Gastrocnemius medialis (tissue), 4 donors: ENCODE measurements around the gene CRHR1.

ENCODE experiments used
- POLR2A ChIP-seq, 2 donors: fragments of 450-650 bp; IDR thresholded peaks; one replicate each; pipeline ENCODE4 v1.6.1; 2017; ENCODE audit warnings: antibody characterized with exemption in 2 of 2, mild to moderate bottlenecking in 2 of 2, moderate library complexity in 2 of 2
- TF ChIP-seq, protein P1 (sequence below), 5 experiments: fragments of 450-650 bp in 3 of 5; fragments of 200-600 bp in 2 of 5; sonication (generic) in 2 of 5; IDR thresholded peaks in 4 of 5; conservative IDR thresholded peaks in 1 of 5; 1 replicate in 4 of 5; 2 replicates in 1 of 5; pipeline ENCODE4 v1.5.1; 2016 to 2019; ENCODE audit warnings: antibody characterized with exemption in 5 of 5, mild to moderate bottlenecking in 3 of 5, moderate library complexity in 3 of 5

- TF ChIP-seq, protein P1, sequence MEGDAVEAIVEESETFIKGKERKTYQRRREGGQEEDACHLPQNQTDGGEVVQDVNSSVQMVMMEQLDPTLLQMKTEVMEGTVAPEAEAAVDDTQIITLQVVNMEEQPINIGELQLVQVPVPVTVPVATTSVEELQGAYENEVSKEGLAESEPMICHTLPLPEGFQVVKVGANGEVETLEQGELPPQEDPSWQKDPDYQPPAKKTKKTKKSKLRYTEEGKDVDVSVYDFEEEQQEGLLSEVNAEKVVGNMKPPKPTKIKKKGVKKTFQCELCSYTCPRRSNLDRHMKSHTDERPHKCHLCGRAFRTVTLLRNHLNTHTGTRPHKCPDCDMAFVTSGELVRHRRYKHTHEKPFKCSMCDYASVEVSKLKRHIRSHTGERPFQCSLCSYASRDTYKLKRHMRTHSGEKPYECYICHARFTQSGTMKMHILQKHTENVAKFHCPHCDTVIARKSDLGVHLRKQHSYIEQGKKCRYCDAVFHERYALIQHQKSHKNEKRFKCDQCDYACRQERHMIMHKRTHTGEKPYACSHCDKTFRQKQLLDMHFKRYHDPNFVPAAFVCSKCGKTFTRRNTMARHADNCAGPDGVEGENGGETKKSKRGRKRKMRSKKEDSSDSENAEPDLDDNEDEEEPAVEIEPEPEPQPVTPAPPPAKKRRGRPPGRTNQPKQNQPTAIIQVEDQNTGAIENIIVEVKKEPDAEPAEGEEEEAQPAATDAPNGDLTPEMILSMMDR (IDR thresholded peaks at IDR 0.05 in 4 of 5, conservative IDR thresholded peaks at IDR 0.05 in 1 of 5), result no peak
- no peak for TF ChIP-seq POLR2A (IDR thresholded peaks at IDR 0.05)
Measured at GRCh38 chr17:45854209-45854608, 70.1 kb downstream of the CRHR1 start.
